Measurements from ENCODE around the gene ARL6IP4.

GRCh38 chr12:123010110-123010509 is 29.6 kb downstream of the ARL6IP4 start:
- no peak for TF ChIP-seq CTCF (conservative IDR thresholded peaks at IDR 0.05; ENCODE audit: low read depth, low read length)
- TF ChIP-seq EZH2 (IDR thresholded peaks at IDR 0.05; ENCODE audit: borderline replicate concordance, low read depth, low read length, poor library complexity, severe bottlenecking) = no peak

Measured in A673 (cell line).